ENCODE data around the gene SERINC5.

DNA sequence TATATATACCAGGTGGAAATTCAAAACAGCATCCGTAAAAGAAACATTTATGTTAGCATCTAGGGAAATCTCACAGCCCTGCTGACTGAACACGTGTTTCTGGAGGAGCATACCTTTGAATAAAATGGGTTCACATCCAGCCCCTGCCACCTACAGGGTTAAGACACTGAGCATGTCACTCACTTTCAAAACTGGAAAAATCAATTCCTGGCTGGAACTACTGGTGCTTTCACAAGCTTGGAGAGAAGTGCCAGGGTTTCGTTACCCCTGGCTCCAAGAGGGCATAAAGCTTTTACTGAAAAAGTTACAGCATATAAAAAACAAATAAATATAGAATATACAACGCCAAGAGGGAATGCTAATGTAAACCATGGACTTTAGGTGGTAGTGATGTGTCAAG, 48.0 kb downstream of the SERINC5 start:
- TF ChIP-seq, protein P1, sequence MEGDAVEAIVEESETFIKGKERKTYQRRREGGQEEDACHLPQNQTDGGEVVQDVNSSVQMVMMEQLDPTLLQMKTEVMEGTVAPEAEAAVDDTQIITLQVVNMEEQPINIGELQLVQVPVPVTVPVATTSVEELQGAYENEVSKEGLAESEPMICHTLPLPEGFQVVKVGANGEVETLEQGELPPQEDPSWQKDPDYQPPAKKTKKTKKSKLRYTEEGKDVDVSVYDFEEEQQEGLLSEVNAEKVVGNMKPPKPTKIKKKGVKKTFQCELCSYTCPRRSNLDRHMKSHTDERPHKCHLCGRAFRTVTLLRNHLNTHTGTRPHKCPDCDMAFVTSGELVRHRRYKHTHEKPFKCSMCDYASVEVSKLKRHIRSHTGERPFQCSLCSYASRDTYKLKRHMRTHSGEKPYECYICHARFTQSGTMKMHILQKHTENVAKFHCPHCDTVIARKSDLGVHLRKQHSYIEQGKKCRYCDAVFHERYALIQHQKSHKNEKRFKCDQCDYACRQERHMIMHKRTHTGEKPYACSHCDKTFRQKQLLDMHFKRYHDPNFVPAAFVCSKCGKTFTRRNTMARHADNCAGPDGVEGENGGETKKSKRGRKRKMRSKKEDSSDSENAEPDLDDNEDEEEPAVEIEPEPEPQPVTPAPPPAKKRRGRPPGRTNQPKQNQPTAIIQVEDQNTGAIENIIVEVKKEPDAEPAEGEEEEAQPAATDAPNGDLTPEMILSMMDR (IDR thresholded peaks at IDR 0.05): no peak
- no peak for TF ChIP-seq ZFX (IDR thresholded peaks at IDR 0.05; ENCODE audit: borderline replicate concordance)
